HG03442 (cell line): ENCODE results near the gene CDC42SE2.
"Not testable (repeated sequence)": the region's sequence is repeated elsewhere in the genome, so short reads cannot be mapped to it uniquely, and the experiment has no call there.

ENCODE experiments used
- ATAC-seq: cut with Tn5 transposase; IDR thresholded peaks from one replicate; pipeline ENCODE4 v1.9.1; 2021; ENCODE audit warnings: mild to moderate bottlenecking, moderate library complexity; ENCODE audit not compliant: unreplicated experiment

The CDC42SE2 gene

GRCh38 chr5:131277875-131278740 lies 14.3 kb downstream of the CDC42SE2 start:
- ATAC-seq: no peak

- ATAC-seq: not testable (repeated sequence)
These were observed 14.9 kb downstream of the CDC42SE2 start for GRCh38 chr5:131278741-131279124.

- ATAC-seq: peak; percentile 21
These were observed 15.4 kb downstream of the CDC42SE2 start for GRCh38 chr5:131279204-131279603.

DNA sequence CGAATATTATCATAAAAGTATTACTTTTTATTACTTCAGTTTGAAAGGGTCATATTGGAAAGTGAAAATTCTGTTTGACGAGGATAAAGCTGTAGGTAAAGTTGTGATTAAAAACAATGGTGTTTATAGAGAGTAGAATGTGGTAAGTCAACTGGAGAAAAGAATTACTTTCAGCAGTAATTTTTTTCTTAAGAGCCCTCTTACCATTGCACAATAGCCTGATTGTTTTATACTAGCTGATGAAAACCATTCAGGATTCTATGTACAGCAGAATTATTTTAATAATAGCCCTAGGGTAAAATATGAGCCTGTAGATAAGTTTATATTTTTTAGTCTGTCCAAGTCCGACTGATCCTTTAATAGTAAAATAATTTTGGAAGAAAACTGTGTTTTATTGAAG lies 16.6 kb downstream of the CDC42SE2 start:
- no peak for ATAC-seq

- peak; percentile 45 for ATAC-seq
These were observed 17.4 kb downstream of the CDC42SE2 start for GRCh38 chr5:131281133-131281867.

DNA sequence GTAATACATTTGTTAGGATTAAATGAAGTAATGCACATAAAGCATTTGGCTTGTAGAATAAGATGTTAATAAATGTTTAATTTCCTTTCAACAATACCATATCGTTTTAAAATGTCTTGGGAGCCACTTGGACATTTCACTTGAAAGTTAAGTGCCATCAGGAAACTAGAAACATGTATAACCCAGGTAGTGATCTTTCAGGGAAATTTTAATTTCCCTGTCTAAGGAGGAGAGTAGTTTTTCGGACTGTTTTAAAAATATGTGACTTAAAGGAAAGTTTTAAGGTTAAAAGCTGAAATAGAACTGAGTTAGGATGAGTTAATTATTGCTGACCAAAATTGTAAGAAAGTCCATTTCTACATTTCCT lies 18.0 kb downstream of the CDC42SE2 start:
- no peak for ATAC-seq

DNA sequence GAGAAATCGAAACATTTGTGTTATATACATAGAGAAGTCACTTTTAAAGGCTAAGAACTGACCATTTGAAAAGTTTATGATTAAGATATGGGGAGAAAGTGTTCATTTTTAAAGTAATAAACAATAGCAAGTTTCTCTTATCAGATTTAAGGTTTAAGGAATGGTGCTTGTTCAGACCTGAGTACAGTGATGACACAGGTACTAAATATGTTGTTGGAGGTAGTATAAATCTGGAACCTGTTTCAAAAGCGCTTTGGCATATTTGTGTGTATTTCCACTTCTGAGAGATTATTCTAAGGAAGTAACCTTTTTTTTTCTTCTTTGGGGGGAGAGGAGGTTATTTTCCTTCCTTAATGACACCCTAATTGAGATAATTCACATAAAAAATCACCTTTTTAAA lies 18.4 kb downstream of the CDC42SE2 start:
- no peak for ATAC-seq

GRCh38 chr5:131285703-131286399 lies 22.0 kb downstream of the CDC42SE2 start:
- ATAC-seq: peak; percentile 28

DNA sequence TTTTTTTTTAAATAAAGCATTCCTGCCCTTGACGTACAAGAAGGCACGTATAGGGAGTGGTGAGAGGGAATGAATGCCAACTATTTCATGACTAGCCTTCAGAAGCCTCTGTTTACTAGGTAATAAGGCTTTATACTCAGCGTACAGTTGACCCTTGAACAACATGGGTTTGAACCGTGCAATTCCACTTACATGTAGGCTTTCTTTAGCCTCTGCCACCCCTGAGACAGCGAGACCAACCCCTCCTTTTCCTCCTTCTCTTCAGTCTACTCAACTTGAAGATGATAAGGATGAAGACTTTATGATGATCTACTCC lies 22.5 kb downstream of the CDC42SE2 start:
- ATAC-seq: no peak

DNA sequence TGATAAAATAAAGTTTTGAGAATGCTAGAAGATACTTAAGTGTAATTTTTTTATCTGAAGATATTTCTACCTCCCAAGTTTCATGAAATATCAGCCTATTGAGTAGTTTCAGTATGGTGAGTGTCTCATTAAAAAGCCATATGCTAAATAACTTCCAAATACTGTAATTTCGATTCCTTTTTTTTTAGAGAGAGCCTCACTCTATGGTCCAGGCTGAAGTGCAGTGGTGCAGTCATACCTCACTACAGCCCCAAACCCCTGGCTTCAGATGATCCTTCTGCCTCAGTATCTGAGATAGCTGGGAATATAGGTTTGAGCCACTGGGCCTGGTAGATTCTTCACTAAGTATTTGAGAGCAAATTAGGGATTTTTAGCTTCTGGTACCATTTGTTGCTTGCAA lies 24.5 kb downstream of the CDC42SE2 start:
- no peak for ATAC-seq

GRCh38 chr5:131289738-131290137 lies 25.9 kb downstream of the CDC42SE2 start:
- ATAC-seq: peak; percentile 56

DNA sequence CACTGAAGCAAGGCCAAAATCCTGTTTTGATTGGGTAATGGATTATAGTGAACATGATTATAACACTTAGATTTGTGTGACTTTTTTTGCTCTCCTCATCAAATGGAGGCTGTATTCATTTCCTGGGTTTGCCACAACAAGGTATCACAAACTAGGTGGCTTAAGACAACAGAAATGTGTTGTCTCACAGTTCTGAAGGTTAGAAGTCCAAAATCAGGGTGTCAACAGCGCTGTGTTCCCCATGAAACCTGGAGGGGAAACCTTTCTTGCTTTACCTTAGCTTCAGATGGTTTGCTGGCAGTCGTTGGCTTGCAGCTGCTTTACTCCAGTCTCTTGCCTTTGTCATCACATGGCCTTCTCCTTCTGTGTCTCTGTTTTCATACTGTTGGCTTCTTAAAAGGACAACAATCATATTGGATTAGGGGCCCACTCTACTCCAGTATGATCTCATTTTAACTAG lies 32.4 kb downstream of the CDC42SE2 start:
- ATAC-seq: no peak

DNA sequence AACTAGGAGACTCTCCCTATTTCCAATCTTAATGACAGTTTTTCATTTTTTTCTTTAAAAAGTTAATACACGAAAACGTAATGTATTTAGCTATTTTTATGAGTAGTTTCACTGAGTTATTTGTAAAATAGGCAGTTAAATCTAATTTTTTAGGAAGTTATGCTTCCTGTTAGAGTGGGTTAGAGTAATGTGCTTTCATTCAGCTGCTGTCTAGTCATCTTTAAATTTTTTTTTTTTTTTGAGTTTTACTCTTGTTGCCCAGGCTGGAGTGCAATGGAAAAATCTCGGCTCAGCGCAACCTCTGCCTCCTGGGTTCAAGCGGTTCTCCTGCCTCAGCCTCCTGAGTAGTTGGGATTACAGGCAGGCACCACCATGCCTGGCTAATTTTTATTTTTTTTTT lies 34.0 kb downstream of the CDC42SE2 start:
- no peak for ATAC-seq

DNA sequence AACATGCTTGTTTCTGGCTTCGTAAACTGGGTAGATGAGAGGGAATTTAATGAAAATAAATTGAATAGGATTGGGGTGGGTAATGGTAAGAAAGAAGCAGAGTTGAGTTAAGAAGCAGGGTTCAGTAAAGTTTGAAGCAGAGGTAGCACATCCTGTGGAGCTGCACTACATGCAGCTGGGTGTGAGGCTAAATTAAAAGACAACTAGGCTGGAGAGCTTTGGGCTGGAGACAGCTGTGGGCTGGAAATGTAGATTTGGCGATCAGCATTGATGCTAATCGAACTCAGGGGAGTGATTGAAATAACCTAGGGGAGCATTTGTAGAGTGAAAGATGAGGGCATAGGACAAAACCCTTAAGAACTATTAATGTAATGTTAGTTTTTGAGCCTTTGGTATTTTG lies 35.6 kb downstream of the CDC42SE2 start:
- ATAC-seq: no peak

GRCh38 chr5:131302506-131302905 lies 38.7 kb downstream of the CDC42SE2 start:
- ATAC-seq: no peak

DNA sequence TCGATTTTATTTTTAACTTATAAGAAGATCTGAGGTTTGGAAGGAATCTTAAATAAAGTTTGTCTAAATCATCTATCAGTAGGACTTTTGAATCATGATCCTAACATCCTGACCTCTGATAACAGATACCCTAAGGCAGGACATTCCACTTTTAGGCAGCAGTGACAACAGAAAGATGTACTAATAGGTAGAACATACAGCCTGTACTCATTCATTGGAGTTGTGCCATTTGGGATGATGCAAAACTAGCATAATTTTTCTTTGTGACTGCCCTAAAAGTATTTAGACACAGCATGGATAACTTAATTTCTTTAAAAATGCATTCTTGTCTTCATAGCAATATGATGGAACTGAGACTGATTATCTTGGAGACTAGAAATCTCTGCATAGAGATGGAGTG lies 39.7 kb downstream of the CDC42SE2 start:
- no peak for ATAC-seq

DNA sequence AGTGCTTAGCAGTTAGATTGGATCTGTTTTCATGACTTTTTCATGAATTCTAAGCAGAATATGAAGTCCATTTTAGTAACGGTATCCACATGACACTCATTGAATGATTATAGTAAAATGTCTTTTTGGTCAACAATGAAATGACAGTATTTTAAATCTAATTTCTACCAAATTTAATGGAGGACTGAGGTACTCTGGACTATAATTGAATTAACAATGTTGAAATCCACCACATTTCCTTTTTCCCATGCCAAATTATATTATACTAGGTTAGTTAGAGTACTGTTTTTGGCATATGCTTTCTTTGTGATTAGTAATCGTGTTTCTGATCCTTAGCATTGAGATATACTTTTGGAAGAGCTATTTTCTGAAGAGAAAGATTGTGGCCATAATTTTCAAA lies 40.6 kb downstream of the CDC42SE2 start:
- no peak for ATAC-seq

DNA sequence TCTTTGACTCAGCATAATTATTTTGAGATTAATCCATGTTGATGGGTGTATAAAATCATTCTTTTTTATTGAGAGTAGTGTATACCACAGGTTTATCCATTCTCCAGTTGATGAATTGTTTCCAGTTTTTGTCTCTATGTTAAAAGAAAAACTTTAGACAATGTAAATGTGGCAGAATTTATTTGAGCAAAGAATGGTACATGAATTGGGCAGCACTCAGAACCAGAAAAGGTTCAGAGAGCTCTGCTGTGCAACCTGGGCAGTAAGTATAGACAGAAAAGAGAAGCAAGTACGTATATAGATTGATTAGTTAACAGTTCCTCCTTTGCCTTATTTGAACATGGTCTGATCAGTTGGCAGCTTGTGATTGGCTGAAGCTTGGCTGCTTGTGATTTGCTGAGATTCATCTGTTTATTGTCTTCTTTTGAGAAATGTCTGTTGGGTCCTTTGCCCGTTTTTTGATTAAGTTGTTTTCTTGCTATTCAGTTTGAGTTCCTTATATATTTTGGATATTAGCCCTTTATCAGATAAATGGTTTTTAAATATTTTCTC lies 41.4 kb downstream of the CDC42SE2 start:
- ATAC-seq: no peak

GRCh38 chr5:131305906-131306305 lies 42.1 kb downstream of the CDC42SE2 start:
- ATAC-seq: no peak

- not testable (repeated sequence) for ATAC-seq
These were observed 48.5 kb downstream of the CDC42SE2 start for GRCh38 chr5:131312235-131312772.

- no peak for ATAC-seq
These were observed 52.2 kb downstream of the CDC42SE2 start for GRCh38 chr5:131316026-131316425.
